GM21786 (cell line): ENCODE data around the gene C8B.

ENCODE experiments used
- ATAC-seq: cut with Tn5 transposase; IDR thresholded peaks from one replicate; pipeline ENCODE4 v1.9.1; 2021; ENCODE audit not compliant: unreplicated experiment

C8B gene

DNA sequence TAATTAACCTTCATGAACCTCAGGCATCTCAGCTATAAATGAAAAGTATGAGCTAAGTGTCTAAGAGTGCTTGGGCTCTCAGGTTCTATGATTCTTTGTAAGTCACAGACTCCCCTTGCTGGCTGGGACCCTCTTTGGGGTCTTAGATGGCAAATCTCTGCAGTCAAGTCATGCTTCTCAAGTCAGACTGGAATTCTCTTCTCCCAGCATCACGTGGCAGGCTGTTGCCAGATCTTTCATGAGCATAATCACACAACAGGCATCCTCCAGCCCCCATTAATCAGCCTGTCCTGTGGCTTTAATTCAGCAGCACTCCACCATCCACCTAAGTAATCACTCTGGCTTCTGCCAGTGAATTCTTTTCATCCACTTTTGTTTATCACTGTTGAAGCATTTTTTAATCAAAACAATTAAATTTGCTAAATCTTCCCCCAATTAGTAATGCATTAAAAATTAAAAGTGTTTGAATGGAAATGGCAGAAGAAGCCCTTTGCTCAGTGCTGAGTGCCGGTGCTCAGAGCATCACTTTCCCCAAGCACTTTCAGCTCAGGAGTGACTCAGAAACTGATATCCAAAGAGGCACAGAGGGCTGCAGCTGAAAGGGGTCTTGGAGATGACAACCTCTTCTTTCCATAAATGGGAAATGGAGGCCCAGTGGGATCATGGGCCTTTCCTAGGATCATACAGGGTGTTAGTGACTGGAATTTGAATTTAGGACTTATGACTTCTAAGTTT is 61.0 kb downstream of the C8B start:
- no peak for ATAC-seq

DNA sequence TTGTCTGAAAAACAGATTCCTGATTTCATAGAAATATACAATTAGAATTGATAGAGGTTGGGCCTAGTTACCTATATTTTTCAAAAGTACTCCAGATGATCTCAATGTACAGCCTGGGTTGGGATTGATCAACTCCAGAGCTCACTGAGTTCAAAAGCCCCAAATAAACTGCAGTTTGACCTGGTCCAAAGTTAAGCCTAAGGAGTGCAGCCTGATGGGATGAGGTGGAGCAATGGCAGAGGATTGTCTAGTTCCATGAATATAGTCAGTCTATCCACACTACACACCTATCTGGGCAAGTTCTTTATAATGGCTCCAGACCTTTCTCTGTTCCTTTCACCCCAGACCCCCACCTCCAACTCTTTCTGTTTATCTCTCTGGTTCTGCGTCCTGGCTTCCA is 62.0 kb downstream of the C8B start:
- no peak for ATAC-seq

DNA sequence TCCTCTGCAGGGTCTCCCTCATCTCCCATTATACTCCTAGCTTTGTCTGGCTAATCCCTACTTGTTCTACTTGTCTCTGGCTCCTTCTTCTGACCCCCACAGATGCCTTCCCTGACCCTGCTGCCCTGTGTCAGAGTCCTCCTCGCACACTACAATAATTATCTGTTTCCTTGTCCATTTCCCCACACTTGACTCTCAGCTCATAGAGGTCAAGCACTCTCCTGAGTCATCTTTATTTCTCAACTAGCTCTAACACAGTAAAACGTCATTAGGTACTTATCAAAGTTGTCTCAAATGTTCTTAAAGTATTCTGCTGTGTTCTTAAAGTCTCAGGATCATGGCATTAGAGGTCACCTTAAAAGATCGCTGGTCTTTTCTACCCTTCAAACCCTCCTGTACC is 64.1 kb downstream of the C8B start:
- ATAC-seq = no peak

DNA sequence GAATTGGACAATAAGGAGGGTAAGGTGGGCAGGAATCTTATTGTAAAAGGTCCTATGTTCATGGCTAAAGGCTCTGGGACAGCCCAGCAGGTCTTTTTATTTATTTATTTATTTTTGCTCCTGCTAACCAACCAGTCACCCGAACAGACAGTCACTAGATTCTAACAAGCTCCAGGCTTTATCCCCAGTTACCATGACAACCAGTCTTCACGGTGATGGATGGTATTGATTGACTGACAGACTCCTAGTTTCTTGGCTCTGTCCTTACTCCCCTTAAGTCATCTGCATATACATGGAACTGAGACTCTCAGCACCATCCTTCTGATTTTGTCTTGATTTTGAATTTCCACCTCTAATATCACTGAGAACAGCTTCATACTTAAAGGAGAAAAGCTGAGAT is 66.9 kb downstream of the C8B start:
- no peak for ATAC-seq

DNA sequence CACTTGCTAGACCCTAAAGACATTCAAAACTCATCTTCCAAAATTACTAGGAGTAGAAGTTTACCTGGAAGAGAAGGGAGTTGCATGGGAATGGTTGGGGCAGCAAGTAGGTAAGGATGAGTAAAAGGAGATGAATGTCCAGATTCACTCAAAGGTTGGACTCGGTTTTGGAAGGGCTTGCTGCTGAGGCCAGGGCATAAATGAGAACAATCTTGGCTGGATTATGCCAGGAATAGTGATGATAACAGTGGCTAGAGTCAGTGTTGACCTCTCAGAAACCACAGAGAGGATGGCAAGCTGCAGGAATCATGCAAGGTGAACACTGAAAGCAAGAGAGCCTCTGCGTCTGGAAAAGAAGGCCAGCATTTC is 67.8 kb downstream of the C8B start:
- ATAC-seq = no peak

DNA sequence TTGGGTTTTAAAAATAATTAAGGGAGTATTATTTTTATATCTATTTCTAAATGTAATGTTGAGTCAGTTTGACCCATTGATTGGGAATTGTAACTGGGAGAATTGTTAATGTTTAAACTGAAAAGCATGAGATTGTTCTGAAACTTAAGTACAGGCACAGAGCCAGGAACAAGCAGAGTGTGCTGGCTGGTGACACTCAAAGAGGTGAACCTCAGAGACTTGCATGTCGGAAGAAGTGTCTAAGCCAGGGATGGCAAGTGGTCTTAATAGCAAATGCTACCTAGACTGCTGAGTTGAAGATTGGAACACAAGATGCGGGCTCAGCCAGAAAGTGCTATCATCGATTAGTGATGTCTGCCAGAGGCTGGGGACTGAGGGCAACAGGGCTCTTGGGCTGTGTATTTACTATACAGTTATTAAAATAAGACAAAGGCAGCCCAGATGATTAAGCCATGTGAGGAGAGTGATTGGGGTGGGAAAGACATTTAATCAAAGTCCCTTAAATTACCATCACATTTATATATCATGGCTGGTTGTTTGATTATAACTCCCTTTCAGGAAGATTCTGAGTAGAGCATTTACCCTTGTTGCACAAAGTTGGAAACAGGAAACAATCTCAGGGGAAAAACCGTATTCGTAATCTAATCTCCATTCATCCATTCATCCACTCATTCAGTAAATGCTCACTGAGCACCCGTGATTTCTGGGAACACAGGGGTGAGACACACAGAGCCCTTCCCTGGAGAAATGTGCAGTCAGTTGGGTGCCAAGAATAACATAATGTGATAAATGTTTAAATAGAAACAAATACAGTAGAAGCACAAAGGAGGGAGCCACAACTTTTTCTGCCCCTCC is 68.4 kb downstream of the C8B start:
- ATAC-seq = no peak

DNA sequence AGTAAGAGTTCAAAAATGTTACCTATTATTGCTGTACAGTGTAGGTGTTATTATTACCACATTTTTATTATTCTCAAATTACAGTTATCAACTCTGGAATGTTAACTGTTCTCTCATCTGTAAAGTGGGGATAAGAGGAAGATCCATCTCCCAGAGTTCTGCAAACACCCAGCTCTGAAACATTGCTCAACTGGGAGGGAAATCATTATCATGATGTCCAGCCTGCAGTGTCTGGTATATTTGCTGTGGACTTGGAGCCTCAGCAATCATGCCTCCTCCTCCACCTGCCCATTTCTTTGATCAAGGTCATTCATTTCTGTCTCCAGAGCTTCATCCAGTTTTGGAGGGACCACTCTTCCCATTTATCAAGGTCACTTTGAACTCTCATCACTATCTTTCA is 71.8 kb downstream of the C8B start:
- no peak for ATAC-seq

DNA sequence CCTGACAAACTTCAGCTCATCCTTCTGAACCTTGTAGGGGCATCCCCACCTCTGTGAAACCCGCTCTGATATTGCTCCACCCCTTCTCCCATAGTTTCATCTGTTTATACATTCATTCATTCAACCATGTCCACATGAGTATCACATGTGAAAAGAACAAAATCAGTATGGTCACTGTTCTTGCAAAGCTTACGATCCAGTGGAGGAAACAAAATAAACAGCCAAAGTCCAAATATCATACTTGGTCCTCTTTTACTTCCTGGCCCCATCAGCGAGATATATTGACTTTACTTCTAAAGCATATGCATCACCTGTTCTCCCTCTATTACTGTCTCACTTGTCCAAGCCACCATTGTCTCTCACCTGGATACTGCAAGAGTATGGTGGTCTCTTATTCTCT is 75.6 kb downstream of the C8B start:
- ATAC-seq = no peak

DNA sequence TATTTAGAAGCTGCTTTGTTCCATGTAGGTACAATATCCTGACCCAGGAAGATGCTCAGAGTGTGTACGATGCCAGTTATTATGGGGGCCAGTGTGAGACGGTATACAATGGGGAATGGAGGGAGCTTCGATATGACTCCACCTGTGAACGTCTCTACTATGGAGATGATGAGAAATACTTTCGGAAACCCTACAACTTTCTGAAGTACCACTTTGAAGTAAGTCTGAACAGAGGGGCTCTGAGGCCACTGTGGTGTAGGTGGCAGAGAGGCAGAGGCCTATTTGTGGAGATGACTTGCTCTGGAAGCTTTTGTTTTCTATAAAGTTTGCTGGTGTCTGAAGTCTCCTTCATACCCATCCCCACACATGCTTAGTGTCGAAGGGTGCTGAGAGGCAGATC is 84.4 kb downstream of the C8B start:
- ATAC-seq = no peak

DNA sequence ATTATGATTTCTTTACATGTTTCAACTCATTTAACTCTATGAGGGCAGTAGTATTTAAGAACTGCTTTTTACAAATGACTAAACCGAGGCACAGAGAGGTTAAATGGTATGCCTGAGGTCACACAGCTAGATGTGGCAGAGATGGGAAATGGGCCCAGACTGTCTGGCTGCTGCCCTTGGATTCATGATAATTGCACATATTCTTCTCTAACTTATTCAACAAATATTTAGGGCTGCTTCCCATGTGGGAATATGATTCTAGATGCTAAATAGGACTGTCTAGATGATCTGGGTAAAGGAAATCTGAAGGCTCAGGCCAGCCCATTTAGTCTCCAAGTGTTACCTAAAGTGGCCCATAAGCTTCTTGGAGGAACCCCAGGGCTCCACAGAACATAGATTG is 85.0 kb downstream of the C8B start:
- ATAC-seq = no peak
